ENCODE data around the gene EDAR. TPM values are rescaled to one million over a fixed set of nuclear protein-coding genes. Genes with fewer than 3 reads are reported as not detected.

Gene EDAR
- total RNA-seq, 1 donor from 2014 or later, result not detected

- DNase-seq (no peak), ATAC-seq (no peak)
- intact Hi-C loops (cut with micrococcal nuclease), result no loop called here
Measured at GRCh38 chr2:108918941-108919341, 70.1 kb downstream of the EDAR start.

- DNase-seq, result no peak
- ATAC-seq, result no peak
- intact Hi-C loops (cut with micrococcal nuclease), result no loop called here
Measured at GRCh38 chr2:108918156-108918874, 70.7 kb downstream of the EDAR start.

- ATAC-seq, result no peak
- intact Hi-C loops (cut with micrococcal nuclease), result no loop called here
- no peak for DNase-seq
Measured at GRCh38 chr2:108917526-108917925, 71.5 kb downstream of the EDAR start.

- no peak for DNase-seq
- intact Hi-C loops (cut with micrococcal nuclease), result no loop called here
- ATAC-seq, result no peak
Measured at GRCh38 chr2:108916796-108917421, 72.1 kb downstream of the EDAR start.

- ATAC-seq (no peak), DNase-seq (no peak)
- intact Hi-C loops (cut with micrococcal nuclease), result no loop called here
Measured at GRCh38 chr2:108916122-108916795, 72.8 kb downstream of the EDAR start.

GRCh38 chr2:108912629-108912902 is 76.5 kb downstream of the EDAR start:
- intact Hi-C loops (cut with micrococcal nuclease), result no loop called here
- no peak for ATAC-seq
- DNase-seq, result no peak

GRCh38 chr2:108911807-108912628 is 77.0 kb downstream of the EDAR start:
- intact Hi-C loops (cut with micrococcal nuclease), result no loop called here
- no peak for DNase-seq
- no peak for ATAC-seq

- ATAC-seq (no peak), DNase-seq (no peak)
- intact Hi-C loops (cut with micrococcal nuclease), result no loop called here
Measured at GRCh38 chr2:108911401-108911800, 77.6 kb downstream of the EDAR start.

- intact Hi-C loops (cut with micrococcal nuclease), result no loop called here
- DNase-seq (no peak), ATAC-seq (peak; percentile 17)
Measured at GRCh38 chr2:108910541-108911396, 78.3 kb downstream of the EDAR start.

- intact Hi-C loops (cut with micrococcal nuclease), result no loop called here
- DNase-seq, result no peak
- ATAC-seq, result no peak
Measured at GRCh38 chr2:108910011-108910431, 79.0 kb downstream of the EDAR start.

GRCh38 chr2:108909275-108909823 is 79.7 kb downstream of the EDAR start:
- DNase-seq, result no peak
- intact Hi-C loops (cut with micrococcal nuclease), result no loop called here
- no peak for ATAC-seq

- DNase-seq (no peak), ATAC-seq (no peak)
- intact Hi-C loops (cut with micrococcal nuclease), result no loop called here
Measured at GRCh38 chr2:108908713-108909070, 80.3 kb downstream of the EDAR start.

- ATAC-seq (no peak), DNase-seq (no peak)
- intact Hi-C loops (cut with micrococcal nuclease), result no loop called here
Measured at GRCh38 chr2:108907822-108908712, 81.0 kb downstream of the EDAR start.

GRCh38 chr2:108906403-108907077 is 82.5 kb downstream of the EDAR start:
- DNase-seq, result no peak
- intact Hi-C loops (cut with micrococcal nuclease), result no loop called here
- ATAC-seq, result peak; percentile 69

- intact Hi-C loops (cut with micrococcal nuclease), result no loop called here
- DNase-seq (no peak), ATAC-seq (peak; percentile 9)
Measured at GRCh38 chr2:108905906-108906305, 83.1 kb downstream of the EDAR start.

- ATAC-seq, result peak; percentile 95
- intact Hi-C loops (cut with micrococcal nuclease), result no loop called here
- DNase-seq, result peak; percentile 66
Measured at GRCh38 chr2:108905176-108905575, 83.8 kb downstream of the EDAR start.

GRCh38 chr2:108904680-108905079 is 84.3 kb downstream of the EDAR start:
- no peak for ATAC-seq
- no peak for DNase-seq

More at GRCh38 chr2:108904680-108905079, 84.3 kb downstream of the EDAR start:
- intact Hi-C loops (cut with micrococcal nuclease), result no loop called here
